Measurements from ENCODE around the gene MFN1. TPM values are rescaled to one million over a fixed set of nuclear protein-coding genes. Genes with fewer than 3 reads are reported as not detected.

The MFN1 gene
- total and polyA plus RNA-seq, 7 donors: 14.6 to 42.9 (median 34.5) TPM

DNA sequence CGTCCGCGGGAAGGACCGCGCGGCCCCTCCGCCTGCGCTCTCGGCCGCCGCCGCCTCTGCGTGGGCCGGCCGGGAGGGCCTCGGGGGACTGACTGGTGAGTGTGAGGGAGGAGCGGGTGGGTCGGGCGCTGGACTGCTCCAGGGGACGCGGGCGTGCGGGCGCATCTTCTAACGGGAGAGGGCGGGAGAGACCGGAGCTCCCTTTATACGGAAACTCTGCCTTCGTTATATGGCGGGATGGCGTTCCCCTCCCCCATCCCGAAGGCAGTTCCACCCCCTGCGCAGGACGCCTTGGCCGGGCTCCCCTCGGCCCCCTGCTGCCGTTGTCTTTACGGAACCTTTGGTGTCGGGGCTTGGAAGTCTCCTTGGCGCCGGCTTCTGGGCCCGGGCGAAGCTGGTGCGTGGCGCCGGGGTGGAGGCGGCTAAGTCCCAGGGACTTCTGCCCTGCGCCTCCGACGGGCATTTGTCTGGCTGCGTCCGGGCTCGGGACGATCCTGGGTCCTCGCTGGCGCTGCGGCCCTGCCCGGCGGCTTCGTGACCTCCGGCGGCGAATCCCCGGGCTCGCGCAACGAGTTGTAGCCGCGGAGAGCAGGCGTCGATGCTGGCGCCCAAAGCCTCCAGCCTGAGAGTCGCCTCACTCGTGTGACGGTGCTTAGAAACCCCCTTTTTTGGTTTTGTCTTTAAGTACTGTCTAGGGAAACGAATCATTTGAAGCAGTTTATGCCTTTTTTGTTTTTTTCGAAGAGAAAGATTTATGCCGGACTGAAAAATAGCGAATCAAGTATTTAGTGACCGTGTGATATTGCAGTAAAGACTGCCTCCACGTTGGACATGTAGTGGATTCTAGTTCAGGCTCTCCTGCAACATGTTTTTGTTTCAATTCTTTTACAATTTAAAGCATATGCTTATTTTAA, 24.1 kb upstream of the MFN1 start:
- intact Hi-C loops (cut with DNase I): loop anchor here (2.0 to 5.0 kb wide), 3 partner anchors 23 to 239 kb away; partner anchors contain the start of genes ACTL6A (in 1 of the 2), MFN1 (in 1 of the 2) and PIK3CA (in 1 of the 2)
- DNase-seq (peak; percentile 80 to 87), ATAC-seq (peak; percentile 59 to 78 (median 66))
- Histone ChIP-seq H3K36me3 (ENCODE audit: insufficient read depth in 1 of 2, low read depth in 1 of 2) (peaks cover 0 to 31% of the 10 kb centered on the region in 2 donors), H3K4me1 (peaks cover 13% of the 10 kb centered on the region), H3K27me3 (ENCODE audit: insufficient read depth in 3 of 3, low read length in 2 of 3) (no peaks in the 10 kb centered on the region), H3K4me3 (peak overlapping the region; percentile 99), H3K27ac (peak overlapping the region; percentile 94), H3K9me3 (no peaks in the 10 kb centered on the region)
- 0 to 1% (median 0%) methylated on average over 62 to 81 of the region's 81 CpGs for WGBS, 3 donors
- TF ChIP-seq, protein P1, sequence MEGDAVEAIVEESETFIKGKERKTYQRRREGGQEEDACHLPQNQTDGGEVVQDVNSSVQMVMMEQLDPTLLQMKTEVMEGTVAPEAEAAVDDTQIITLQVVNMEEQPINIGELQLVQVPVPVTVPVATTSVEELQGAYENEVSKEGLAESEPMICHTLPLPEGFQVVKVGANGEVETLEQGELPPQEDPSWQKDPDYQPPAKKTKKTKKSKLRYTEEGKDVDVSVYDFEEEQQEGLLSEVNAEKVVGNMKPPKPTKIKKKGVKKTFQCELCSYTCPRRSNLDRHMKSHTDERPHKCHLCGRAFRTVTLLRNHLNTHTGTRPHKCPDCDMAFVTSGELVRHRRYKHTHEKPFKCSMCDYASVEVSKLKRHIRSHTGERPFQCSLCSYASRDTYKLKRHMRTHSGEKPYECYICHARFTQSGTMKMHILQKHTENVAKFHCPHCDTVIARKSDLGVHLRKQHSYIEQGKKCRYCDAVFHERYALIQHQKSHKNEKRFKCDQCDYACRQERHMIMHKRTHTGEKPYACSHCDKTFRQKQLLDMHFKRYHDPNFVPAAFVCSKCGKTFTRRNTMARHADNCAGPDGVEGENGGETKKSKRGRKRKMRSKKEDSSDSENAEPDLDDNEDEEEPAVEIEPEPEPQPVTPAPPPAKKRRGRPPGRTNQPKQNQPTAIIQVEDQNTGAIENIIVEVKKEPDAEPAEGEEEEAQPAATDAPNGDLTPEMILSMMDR (IDR thresholded peaks at IDR 0.05): no peak

DNA sequence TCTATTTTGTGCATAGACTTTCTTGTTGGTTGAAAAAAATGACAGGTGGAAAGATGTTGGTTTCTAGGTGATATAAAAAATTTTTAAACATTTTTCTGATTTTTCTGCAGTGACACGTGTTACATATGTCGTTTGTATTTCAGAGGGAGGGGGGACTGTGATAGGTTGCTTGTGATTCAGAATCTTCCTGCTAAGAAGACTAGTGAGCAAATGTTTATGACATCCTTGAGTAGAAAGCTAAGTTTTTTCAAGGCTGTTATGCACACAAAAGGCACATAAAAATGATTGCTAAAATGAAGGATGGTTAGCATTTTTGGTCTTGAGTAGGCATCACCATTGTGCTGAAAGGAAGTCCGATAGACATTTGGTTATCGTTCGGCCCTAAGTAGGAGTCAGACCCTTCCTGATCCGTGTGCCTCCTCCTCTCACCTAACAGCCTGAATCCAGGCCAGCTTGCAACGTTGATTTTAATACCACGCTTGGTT, 23.2 kb upstream of the MFN1 start:
- H3K27ac ChIP-seq: peak overlapping the region; percentile 94
- no peak for ATAC-seq
- H3K36me3 ChIP-seq (ENCODE audit: insufficient read depth in 1 of 2, low read depth in 1 of 2): peaks cover 0 to 40% of the 10 kb centered on the region in 2 donors
- peak overlapping the region; percentile 99 for H3K4me3 ChIP-seq
- TF ChIP-seq, protein P1 (IDR thresholded peaks at IDR 0.05): no peak
- H3K9me3 ChIP-seq: no peaks in the 10 kb centered on the region
- intact Hi-C loops (cut with DNase I): loop anchor here (5.0 kb wide), 2 partner anchors 177 to 238 kb away; partner anchors contain the start of genes ACTL6A (in 1 of the 2) and PIK3CA (in 1 of the 2)
- WGBS, 3 donors: 6 to 8% (median 6%) methylated on average over 8 of the region's 8 CpGs
- DNase-seq: no peak
- H3K27me3 ChIP-seq (ENCODE audit: insufficient read depth in 3 of 3, low read length in 2 of 3): no peaks in the 10 kb centered on the region
- peaks cover 13% of the 10 kb centered on the region for H3K4me1 ChIP-seq

DNA sequence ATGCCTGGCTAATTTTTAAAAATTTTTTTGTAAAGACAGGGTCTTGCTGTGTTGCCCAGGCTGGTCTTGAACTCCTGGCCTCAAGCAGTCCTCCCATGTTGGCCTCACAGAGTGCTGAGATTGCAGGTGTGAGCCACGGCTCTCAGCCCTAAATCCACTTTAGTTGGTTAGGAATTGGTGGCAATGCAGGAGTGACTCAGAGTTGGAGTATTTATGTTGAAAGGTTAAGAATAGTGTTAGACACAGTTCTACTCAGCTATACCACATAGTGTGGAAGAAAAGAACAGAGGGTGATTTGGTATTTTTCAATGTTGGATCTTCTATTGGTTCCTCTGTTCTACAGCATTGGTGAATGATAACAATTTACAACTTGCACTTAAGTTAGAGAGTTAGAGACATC, 17.1 kb upstream of the MFN1 start:
- 85 to 100% (median 90%) methylated on average over 1 of the region's 1 CpG for WGBS, 3 donors
- Histone ChIP-seq H3K4me1 (no peaks in the 10 kb centered on the region), H3K36me3 (ENCODE audit: insufficient read depth in 1 of 2, low read depth in 1 of 2) (peaks cover 2 to 95% of the 10 kb centered on the region in 2 donors), H3K27ac (no peak overlapping the region), H3K27me3 (ENCODE audit: insufficient read depth in 3 of 3, low read length in 2 of 3) (no peaks in the 10 kb centered on the region), H3K4me3 (no peak overlapping the region), H3K9me3 (no peaks in the 10 kb centered on the region)
- DNase-seq: no peak
- TF ChIP-seq, protein P1 (IDR thresholded peaks at IDR 0.05): no peak
- no peak for ATAC-seq
- intact Hi-C loops (cut with DNase I): no loop called here

DNA sequence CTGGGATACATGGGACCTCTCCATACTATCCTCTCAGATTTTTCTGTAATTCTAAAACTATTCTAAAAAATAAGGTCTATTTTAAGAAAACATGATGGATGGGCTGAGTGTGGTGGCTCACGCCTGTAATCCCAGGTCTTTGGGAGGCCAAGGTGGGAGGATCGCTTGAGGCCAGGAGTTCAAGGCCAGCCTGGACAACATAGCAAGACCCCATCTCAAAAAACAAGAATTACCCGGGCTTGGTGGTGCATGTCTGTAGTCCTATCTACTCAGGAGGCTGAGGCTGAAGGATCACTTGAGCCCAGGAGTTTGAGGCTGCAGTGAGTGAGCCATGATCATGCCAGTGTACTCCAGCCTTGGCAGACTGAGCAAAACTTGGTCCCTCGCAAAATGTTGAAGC, 15.3 kb upstream of the MFN1 start:
- no peaks in the 10 kb centered on the region for H3K4me1 ChIP-seq
- TF ChIP-seq, protein P1 (IDR thresholded peaks at IDR 0.05): no peak
- no peaks in the 10 kb centered on the region for H3K9me3 ChIP-seq
- H3K27me3 ChIP-seq (ENCODE audit: insufficient read depth in 3 of 3, low read length in 2 of 3): no peaks in the 10 kb centered on the region
- 97 to 98% (median 97%) methylated on average over 4 of the region's 4 CpGs for WGBS, 3 donors
- no peak overlapping the region for H3K27ac ChIP-seq
- no peak for DNase-seq
- H3K4me3 ChIP-seq: no peak overlapping the region
- intact Hi-C loops (cut with DNase I): no loop called here
- no peak for ATAC-seq
- H3K36me3 ChIP-seq (ENCODE audit: insufficient read depth in 1 of 2, low read depth in 1 of 2): peaks cover 2 to 98% of the 10 kb centered on the region in 2 donors
